ENCODE results near the gene ACIN1. TPM values are rescaled to one million over a fixed set of nuclear protein-coding genes. Genes with fewer than 3 reads are reported as not detected.

The ACIN1 gene
- total and polyA plus RNA-seq, 2 of the 13 experiments (the other 11 are each of a cell fraction or from before 2014, with no cell fraction given): 165 to 183 TPM

- TF ChIP-seq PRDM10 (CRISPR knock-in tag; IDR thresholded peaks at IDR 0.05; ENCODE audit: low read depth): no peak
- no peak for TF ChIP-seq TOPORS (CRISPR knock-in tag; IDR thresholded peaks at IDR 0.05)
- TF ChIP-seq ZBTB21 (CRISPR knock-in tag; IDR thresholded peaks at IDR 0.05): 0 out of 2 replicates have a peak, but pooled peaks have one; percentile 4
- no peak for TF ChIP-seq TFDP1 (CRISPR knock-in tag; IDR thresholded peaks at IDR 0.05; ENCODE audit: borderline replicate concordance)
- no peak for TF ChIP-seq FOSL2 (CRISPR knock-in tag; IDR thresholded peaks at IDR 0.05)
- no peak for TF ChIP-seq HMGA1 (CRISPR knock-in tag; conservative IDR thresholded peaks at IDR 0.05)
- peak; percentile 52; the same call in 1 of the 2 replicates for TF ChIP-seq ZNF614 (CRISPR knock-in tag; IDR thresholded peaks at IDR 0.05; ENCODE audit: borderline replicate concordance)
- TF ChIP-seq ZBED4 (CRISPR knock-in tag; IDR thresholded peaks at IDR 0.05; ENCODE audit: borderline replicate concordance): no peak
- TF ChIP-seq NPAS2 (CRISPR knock-in tag; IDR thresholded peaks at IDR 0.05; ENCODE audit: borderline replicate concordance): no peak
- 0 out of 2 replicates have a peak, but pooled peaks have one; percentile 16 for TF ChIP-seq ZBTB34 (CRISPR knock-in tag; IDR thresholded peaks at IDR 0.05)
- TF ChIP-seq PAX8 (CRISPR knock-in tag; IDR thresholded peaks at IDR 0.05; ENCODE audit: borderline replicate concordance): no peak; the same call in 1 of the 2 replicates
- TF ChIP-seq ELF4 (CRISPR knock-in tag; IDR thresholded peaks at IDR 0.05; ENCODE audit: borderline replicate concordance): no peak
- no peak for TF ChIP-seq LBX2 (CRISPR knock-in tag; IDR thresholded peaks at IDR 0.05; ENCODE audit: borderline replicate concordance)
- TF ChIP-seq ZNF484 (CRISPR knock-in tag; IDR thresholded peaks at IDR 0.05; ENCODE audit: borderline replicate concordance, low read depth): no peak
- TF ChIP-seq SMARCC2 (IDR thresholded peaks at IDR 0.05): no peak
- TF ChIP-seq ZNF572 (CRISPR knock-in tag; IDR thresholded peaks at IDR 0.05): no peak
Observed at GRCh38 chr14:23033251-23033727, 61.6 kb downstream of the ACIN1 start (continued).

Data from HepG2 (cell line).